ENCODE measurements around the gene IL33.

The IL33 gene

GRCh38 chr9:6277417-6277816, 61.8 kb downstream of the IL33 start:
- no peak for TF ChIP-seq CTCF (IDR thresholded peaks at IDR 0.05; ENCODE audit: low read depth, low read length)
- H3K4me3 ChIP-seq (ENCODE audit: low read depth, low read length) = no peak overlapping the region

GRCh38 chr9:6301858-6302257, 86.3 kb downstream of the IL33 start:
- no peak for TF ChIP-seq CTCF (IDR thresholded peaks at IDR 0.05; ENCODE audit: low read depth, low read length)
- no peak overlapping the region for H3K4me3 ChIP-seq (ENCODE audit: low read depth, low read length)

- TF ChIP-seq CTCF (IDR thresholded peaks at IDR 0.05; ENCODE audit: low read depth, low read length) = no peak
- no peak overlapping the region for H3K4me3 ChIP-seq (ENCODE audit: low read depth, low read length)
These were observed 86.8 kb downstream of the IL33 start for GRCh38 chr9:6302417-6302816.

- no peak overlapping the region for H3K4me3 ChIP-seq (ENCODE audit: low read depth, low read length)
- no peak for TF ChIP-seq CTCF (IDR thresholded peaks at IDR 0.05; ENCODE audit: low read depth, low read length)
These were observed 88.6 kb downstream of the IL33 start for GRCh38 chr9:6304232-6304631.

- no peak overlapping the region for H3K4me3 ChIP-seq (ENCODE audit: low read depth, low read length)
- no peak for TF ChIP-seq CTCF (IDR thresholded peaks at IDR 0.05; ENCODE audit: low read depth, low read length)
These were observed 90.5 kb downstream of the IL33 start for GRCh38 chr9:6305954-6306563.

All from WI38 (cell line).